Right lobe of liver (tissue), 6 donors: ENCODE data around the gene MYO15B. TPM values are rescaled to one million over a fixed set of nuclear protein-coding genes. Genes with fewer than 3 reads are reported as not detected.
A peak's percentile ranks its signal among the peaks of the same experiment; 100 is the strongest.

Experiments used
- ATAC-seq, 4 donors: fragments of 200-7000 bp; cut with Tn5 transposase; one replicate each; pipeline ENCODE4 v1.9.1; 2020; ENCODE audit warnings: mild to moderate bottlenecking in 4 of 4, moderate library complexity in 4 of 4
- DNase-seq, 3 donors: peaks; one replicate each; pipeline ENCODE4 v3.0.0-alpha.2; 2020
- H3K27ac ChIP-seq, 3 donors: fragments of 200-600 bp; one replicate each; pipeline ENCODE4 v1.8.0; 2022
- H3K27me3 ChIP-seq, 2 donors: fragments of 200-600 bp; one replicate each; pipeline ENCODE4 v1.8.0; 2022
- H3K36me3 ChIP-seq, 4 donors: fragments of 200-600 bp; sonication (generic) in 1 of 4; one replicate each; pipeline versions ENCODE4 v1.5.1 to v1.8.0; 2017 to 2022; ENCODE audit warnings: control low read depth in 1 of 4
- H3K4me1 ChIP-seq, 4 donors: fragments of 200-600 bp; sonication (generic) in 1 of 4; one replicate each; pipeline versions ENCODE4 v1.5.1 to v1.8.0; 2017 to 2022; ENCODE audit warnings: control low read depth in 1 of 4
- H3K4me3 ChIP-seq, 3 donors: fragments of 200-600 bp; one replicate each; pipeline ENCODE4 v1.8.0; 2022
- H3K9me3 ChIP-seq, 4 donors: fragments of 200-600 bp; sonication (generic) in 1 of 4; one replicate each; pipeline versions ENCODE4 v1.5.1 to v1.8.0; 2017 to 2022; ENCODE audit warnings: control low read depth in 1 of 4
- CTCF ChIP-seq, 4 donors: fragments of 200-600 bp in 3 of 4; fragments of 450-650 bp in 1 of 4; IDR thresholded peaks; one replicate each; pipeline versions ENCODE4 v1.5.1 to v1.8.0; 2016 to 2022; ENCODE audit warnings: antibody characterized with exemption in 4 of 4, mild to moderate bottlenecking in 2 of 4
- POLR2A ChIP-seq: fragments of 450-650 bp; IDR thresholded peaks from one replicate; pipeline ENCODE4 v1.6.1; 2017; ENCODE audit warnings: antibody characterized with exemption, mild to moderate bottlenecking
- WGBS: methylation state at CpG from one replicate; pipeline ENCODE4 v1.1.6; 2018; ENCODE audit warnings: low coverage, low lambda C conversion rate; ENCODE audit not compliant: insufficient coverage; ENCODE audit errors: missing lambda C conversion rate; 5-methylcytosine and 5-hydroxymethylcytosine counted together
- intact Hi-C, 2 donors: fragments of 100-400 bp; cut with DNase I; formaldehyde crosslinking; loops; one replicate each; pipeline versions ENCODE4 v1.11.2 to v1.14.1; 2022
- total RNA-seq, 6 experiments: library from RNA; depleted of rRNA in 2 of 6; stranded (reverse); fragments of >200 nt in 2 of 6; fragmentation: NEBNext Ultra II Directional in 3 of 6; extraction: Animal tissue kit (Norgen Biotek cat#: 25700) in 3 of 6; gene quantifications; one replicate each; pipeline versions ENCODE4 v1.1.0 to v1.2.4, GENCODE V29; 2016 to 2023
- donor health status: DM: no; HTN: yes; CAD: no.
- donor health status: DM: no; HTN: no; CAD: no.
- donor health status: DM: no; HTN: no; CAD: no.
- donor health status: DM: no; HTN: yes; CAD: no.
- donor health status: DM: no; HTN: yes; CAD: no.

MYO15B gene
- total RNA-seq, 6 experiments from 2014 or later = 26.4 to 104 (median 52.9) TPM

DNA sequence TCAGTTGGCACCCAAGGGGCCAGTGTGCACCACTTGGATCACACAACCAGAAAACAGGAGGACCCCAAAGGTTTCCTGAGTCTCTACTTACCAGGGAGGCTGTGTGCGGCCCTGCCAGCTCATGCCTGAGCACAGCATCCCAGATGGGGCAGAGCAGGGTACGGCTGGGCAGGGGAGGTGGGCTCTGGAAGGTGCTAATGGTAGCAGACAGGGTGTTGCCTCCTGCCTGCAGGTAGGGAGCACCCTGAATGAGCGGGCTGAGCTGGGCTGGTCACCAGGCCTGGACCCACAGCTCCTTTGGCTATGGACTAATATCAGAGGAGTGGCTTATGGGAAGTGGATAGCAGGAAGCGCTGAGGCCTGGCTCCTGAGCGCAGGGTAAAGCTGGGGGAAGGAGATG lies 64.7 kb downstream of the MYO15B start:
- DNase-seq (peak in 1 of 3 donors; percentile 37), ATAC-seq (peak in 1 of 4 donors; percentile 25)
- TF ChIP-seq POLR2A = no peak
- TF ChIP-seq CTCF (IDR thresholded peaks at IDR 0.05) = no peak
- Histone ChIP-seq H3K9me3 (no peaks in the 10 kb centered on the region), H3K4me1 (no peaks in the 10 kb centered on the region), H3K27ac (no peak overlapping the region), H3K4me3 (no peak overlapping the region), H3K36me3 (peaks cover 0 to 52% (median 11%) of the 10 kb centered on the region in 4 donors), H3K27me3 (no peaks in the 10 kb centered on the region)
- intact Hi-C loops = no loop called here
- WGBS = 80% methylated on average over 1 of the region's 5 CpGs

DNA sequence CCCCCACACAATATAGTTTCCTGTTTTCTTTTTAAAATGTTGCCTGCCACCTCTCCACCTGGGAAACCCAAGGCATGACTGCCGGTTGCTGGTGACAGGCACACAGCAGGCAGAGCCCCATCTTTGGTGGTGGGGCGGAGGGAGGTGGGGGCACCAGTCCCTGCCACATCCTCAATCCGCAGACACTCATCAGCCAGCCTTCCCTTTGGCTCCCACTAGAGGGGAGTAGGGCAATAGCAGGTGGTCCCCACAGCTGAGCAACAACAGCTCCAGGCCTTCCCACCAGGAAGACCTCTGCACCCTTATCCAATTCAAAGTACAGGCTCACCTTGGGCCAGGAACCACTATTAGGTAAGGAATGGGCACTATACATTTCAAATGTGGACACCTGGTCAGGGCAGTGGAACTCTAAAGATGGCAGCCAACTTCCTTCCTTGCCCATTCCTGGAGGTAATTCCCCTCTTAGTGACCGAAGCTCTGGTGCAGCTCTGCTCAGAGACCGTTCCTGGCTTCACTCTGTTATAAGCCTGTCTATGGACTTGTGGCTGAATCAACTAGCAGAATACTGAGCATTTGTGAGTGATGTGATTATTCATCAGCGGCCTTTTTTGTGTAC lies 65.4 kb downstream of the MYO15B start:
- WGBS = 63% methylated on average over 5 of the region's 6 CpGs
- intact Hi-C loops = no loop called here
- peak; percentile 44 to 63 (median 59) for ATAC-seq
- H3K9me3 ChIP-seq = no peaks in the 10 kb centered on the region
- TF ChIP-seq POLR2A = no peak
- TF ChIP-seq CTCF (IDR thresholded peaks at IDR 0.05) = peak; percentile 10 to 57 (median 54)
- H3K4me3 ChIP-seq = no peak overlapping the region
- peaks cover 0 to 59% (median 11%) of the 10 kb centered on the region in 4 donors for H3K36me3 ChIP-seq
- peak in 1 of 3 donors; percentile 26 for DNase-seq
- no peak overlapping the region for H3K27ac ChIP-seq
- no peaks in the 10 kb centered on the region for H3K27me3 ChIP-seq
- no peaks in the 10 kb centered on the region for H3K4me1 ChIP-seq

DNA sequence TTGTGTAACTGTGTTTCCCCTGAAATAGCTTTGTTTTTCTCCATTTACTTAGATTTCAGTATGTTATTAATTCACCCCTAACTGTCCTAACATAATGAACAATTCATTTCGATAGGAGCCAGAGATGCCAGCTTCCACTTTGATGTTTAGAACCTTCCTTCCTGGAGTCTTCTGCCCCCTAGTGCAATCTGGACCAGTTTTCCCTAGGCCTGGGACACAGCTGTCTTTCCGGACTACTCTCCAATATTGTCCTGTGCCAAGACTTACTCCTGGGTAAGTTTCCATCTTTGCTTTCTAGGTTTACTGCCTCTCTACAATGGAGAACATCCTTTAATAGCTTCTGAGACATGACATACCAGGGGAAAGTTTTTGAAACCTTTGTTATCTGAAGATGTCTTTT lies 66.6 kb downstream of the MYO15B start:
- H3K27me3 ChIP-seq = no peaks in the 10 kb centered on the region
- no peak overlapping the region for H3K4me3 ChIP-seq
- peaks cover 0 to 60% (median 11%) of the 10 kb centered on the region in 4 donors for H3K36me3 ChIP-seq
- ATAC-seq (peak in 2 of 4 donors; percentile 19 to 27), DNase-seq (peak in 1 of 3 donors; percentile 5)
- H3K27ac ChIP-seq = no peak overlapping the region
- WGBS = 25% methylated on average over 2 of the region's 2 CpGs
- H3K4me1 ChIP-seq = no peaks in the 10 kb centered on the region
- no peaks in the 10 kb centered on the region for H3K9me3 ChIP-seq
- intact Hi-C loops = no loop called here
- TF ChIP-seq POLR2A (no peak), CTCF (IDR thresholded peaks at IDR 0.05) (peak in 1 of 4 donors; percentile 11)

GRCh38 chr17:75658237-75658636 lies 70.6 kb downstream of the MYO15B start:
- TF ChIP-seq POLR2A (no peak), CTCF (IDR thresholded peaks at IDR 0.05) (no peak)
- Histone ChIP-seq H3K9me3 (no peaks in the 10 kb centered on the region), H3K4me3 (no peak overlapping the region), H3K4me1 (no peaks in the 10 kb centered on the region), H3K27me3 (no peaks in the 10 kb centered on the region), H3K36me3 (peaks cover 0 to 59% (median 11%) of the 10 kb centered on the region in 4 donors), H3K27ac (no peak overlapping the region)
- DNase-seq (peak in 1 of 3 donors; percentile 7), ATAC-seq (no peak)
- intact Hi-C loops = no loop called here
- WGBS = 71% methylated on average over 4 of the region's 5 CpGs
